Measurements from ENCODE around the gene PTER.

DNA sequence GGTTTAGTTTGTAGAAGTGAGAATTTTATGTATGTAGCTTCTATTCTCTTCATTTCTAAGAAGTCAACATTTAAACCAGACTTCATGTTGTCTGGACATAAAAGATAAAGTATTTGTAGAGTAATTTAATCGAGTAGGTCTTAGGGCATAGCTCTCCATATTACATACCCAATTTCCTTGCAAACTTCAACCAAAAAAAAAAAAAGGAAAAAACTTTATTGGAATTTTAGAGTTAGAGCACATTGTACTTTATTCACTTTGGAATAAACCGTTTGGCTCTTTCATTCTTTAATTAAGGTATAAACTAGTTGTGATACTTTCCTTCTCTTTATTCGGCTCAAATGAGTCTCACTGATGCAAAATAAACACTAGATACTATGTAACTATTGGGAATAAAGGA lies 36.0 kb downstream of the PTER start:
- TF ChIP-seq POLR2A (IDR thresholded peaks at IDR 0.05; ENCODE audit: low read length) (no peak), GATA1 (IDR thresholded peaks at IDR 0.05; ENCODE audit: low read depth, low read length) (no peak)

Measured in erythroblast (primary cell).